Measurements from ENCODE around the gene CEACAM19. TPM values are rescaled to one million over a fixed set of nuclear protein-coding genes. Genes with fewer than 3 reads are reported as not detected.
A peak's percentile ranks its signal among the peaks of the same experiment; 100 is the strongest.

Gene CEACAM19
- total and polyA plus RNA-seq, 10 of the 15 experiments (the other 5 are each of a cell fraction or from before 2014, with no cell fraction given), result 0.13 to 0.31 (median 0.17) TPM; not detected in 4

DNA sequence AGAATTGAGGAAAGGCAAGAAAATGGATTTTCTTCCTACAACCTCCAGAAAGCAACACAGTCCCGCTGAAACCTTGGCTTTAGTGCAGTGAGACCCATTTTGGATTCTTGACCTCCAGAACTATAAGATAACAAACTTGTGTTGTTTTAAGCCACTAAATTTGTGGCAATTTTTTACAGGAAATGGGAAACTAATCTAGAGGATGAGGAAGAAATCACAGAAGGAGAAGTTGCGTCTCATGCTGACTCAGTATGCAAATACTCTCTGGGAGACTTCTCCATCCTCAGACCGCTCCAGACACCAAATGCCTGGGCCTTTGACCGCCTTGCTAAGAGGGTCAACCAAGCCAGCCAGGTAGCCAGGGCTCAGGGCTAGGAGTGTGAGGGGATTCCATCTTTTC is 14.6 kb downstream of the CEACAM19 start:
- POLR2A ChIA-PET, result interaction anchor here (1.1 kb wide), 1 partner anchor 37 kb away, joined by 4 read pairs; no protein-coding TSS in a partner anchor
- 3% methylated on average over 4 of the region's 4 CpGs for WGBS (ENCODE audit: insufficient coverage, insufficient replicate concordance, low lambda C conversion rate, missing lambda C conversion rate)
- Histone ChIP-seq H3K79me2 (ENCODE audit: control insufficient read depth, insufficient read depth, low read length) (no peaks in the 10 kb centered on the region), H3K27me3 (replicated peaks in 1 of 2; ENCODE audit: control insufficient read depth in 2 of 2, insufficient read depth in 2 of 2, low read length in 1 of 2) (no peaks in the 10 kb centered on the region), H3K9me3 (replicated peaks; ENCODE audit: control insufficient read depth, insufficient read depth, low read length) (no peaks in the 10 kb centered on the region), H3K4me3 (peak overlapping the region; percentile 28; the same call in 1 of the 2 replicates), H3K4me2 (ENCODE audit: control insufficient read depth, insufficient read depth) (peak overlapping the region; percentile 48), H3K4me1 (ENCODE audit: control insufficient read depth, insufficient read depth, low read length) (peaks cover 45% of the 10 kb centered on the region), H2AFZ (ENCODE audit: control insufficient read depth, low read depth, low read length) (no peak overlapping the region), H4K20me1 (ENCODE audit: control insufficient read depth, insufficient read depth) (no peaks in the 10 kb centered on the region), H3K36me3 (ENCODE audit: control insufficient read depth in 2 of 2, insufficient read depth in 2 of 2, low read length in 1 of 2) (no peaks in the 10 kb centered on the region), H3K9ac (ENCODE audit: control insufficient read depth, insufficient read depth, low read length) (no peak overlapping the region), H3K27ac (ENCODE audit: control insufficient read depth, insufficient read depth) (no peak overlapping the region)
- SMC1A ChIA-PET (ENCODE audit: uncharacterized antibody, unreplicated experiment), result interaction anchor here (1.4 kb wide), 1 partner anchor 85 kb away, joined by 4 read pairs; no protein-coding TSS in a partner anchor
- intact Hi-C loops (cut with micrococcal nuclease; ENCODE audit: unreplicated experiment) (loop anchor here (2.0 kb wide), 1 partner anchor 31 kb away; no protein-coding TSS in a partner anchor), in situ Hi-C loops (cut with MboI) (no loop called here)
- RAD21 ChIA-PET (ENCODE audit: unreplicated experiment), result interaction anchor here (0.7 to 1.0 kb wide), 2 partner anchors 38 to 784 kb away, joined by 3 read pairs; no protein-coding TSS in a partner anchor
- CTCF ChIA-PET, result interaction anchor here (1.1 to 1.7 kb wide), 3 partner anchors 29 to 85 kb away, joined by 3 to 7 read pairs (median 6); no protein-coding TSS in a partner anchor
- ATAC-seq (0 out of 3 replicates have a peak, but pooled peaks have one; percentile 16), FAIRE-seq (no peak), DNase-seq (ENCODE audit: low read depth, low spot score) (no peak)
- BruUV-seq (replicated peaks), result no TSS peak
- TF ChIP-seq TCF12 (IDR thresholded peaks at IDR 0.05; ENCODE audit: low read depth, low read length) (no peak), IKZF2 (IDR thresholded peaks at IDR 0.05) (peak; percentile 46 to 61; a peak in 3 of 4 replicates), IKZF1 (conservative IDR thresholded peaks at IDR 0.05) (peak; percentile 53), POU2F2 (IDR thresholded peaks at IDR 0.05; ENCODE audit: borderline replicate concordance, low read depth, low read length) (peak; percentile 88; the same call in 2 of the 3 replicates), CREM (IDR thresholded peaks at IDR 0.05; ENCODE audit: low read depth) (peak; percentile 11; the same call in 1 of the 2 replicates)
- TF ChIP-seq, protein P1, sequence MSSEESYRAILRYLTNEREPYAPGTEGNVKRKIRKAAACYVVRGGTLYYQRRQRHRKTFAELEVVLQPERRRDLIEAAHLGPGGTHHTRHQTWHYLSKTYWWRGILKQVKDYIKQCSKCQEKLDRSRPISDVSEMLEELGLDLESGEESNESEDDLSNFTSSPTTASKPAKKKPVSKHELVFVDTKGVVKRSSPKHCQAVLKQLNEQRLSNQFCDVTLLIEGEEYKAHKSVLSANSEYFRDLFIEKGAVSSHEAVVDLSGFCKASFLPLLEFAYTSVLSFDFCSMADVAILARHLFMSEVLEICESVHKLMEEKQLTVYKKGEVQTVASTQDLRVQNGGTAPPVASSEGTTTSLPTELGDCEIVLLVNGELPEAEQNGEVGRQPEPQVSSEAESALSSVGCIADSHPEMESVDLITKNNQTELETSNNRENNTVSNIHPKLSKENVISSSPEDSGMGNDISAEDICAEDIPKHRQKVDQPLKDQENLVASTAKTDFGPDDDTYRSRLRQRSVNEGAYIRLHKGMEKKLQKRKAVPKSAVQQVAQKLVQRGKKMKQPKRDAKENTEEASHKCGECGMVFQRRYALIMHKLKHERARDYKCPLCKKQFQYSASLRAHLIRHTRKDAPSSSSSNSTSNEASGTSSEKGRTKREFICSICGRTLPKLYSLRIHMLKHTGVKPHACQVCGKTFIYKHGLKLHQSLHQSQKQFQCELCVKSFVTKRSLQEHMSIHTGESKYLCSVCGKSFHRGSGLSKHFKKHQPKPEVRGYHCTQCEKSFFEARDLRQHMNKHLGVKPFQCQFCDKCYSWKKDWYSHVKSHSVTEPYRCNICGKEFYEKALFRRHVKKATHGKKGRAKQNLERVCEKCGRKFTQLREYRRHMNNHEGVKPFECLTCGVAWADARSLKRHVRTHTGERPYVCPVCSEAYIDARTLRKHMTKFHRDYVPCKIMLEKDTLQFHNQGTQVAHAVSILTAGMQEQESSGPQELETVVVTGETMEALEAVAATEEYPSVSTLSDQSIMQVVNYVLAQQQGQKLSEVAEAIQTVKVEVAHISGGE (CRISPR knock-in tag; IDR thresholded peaks at IDR 0.05), result no peak
- TF ChIP-seq, protein P2, sequence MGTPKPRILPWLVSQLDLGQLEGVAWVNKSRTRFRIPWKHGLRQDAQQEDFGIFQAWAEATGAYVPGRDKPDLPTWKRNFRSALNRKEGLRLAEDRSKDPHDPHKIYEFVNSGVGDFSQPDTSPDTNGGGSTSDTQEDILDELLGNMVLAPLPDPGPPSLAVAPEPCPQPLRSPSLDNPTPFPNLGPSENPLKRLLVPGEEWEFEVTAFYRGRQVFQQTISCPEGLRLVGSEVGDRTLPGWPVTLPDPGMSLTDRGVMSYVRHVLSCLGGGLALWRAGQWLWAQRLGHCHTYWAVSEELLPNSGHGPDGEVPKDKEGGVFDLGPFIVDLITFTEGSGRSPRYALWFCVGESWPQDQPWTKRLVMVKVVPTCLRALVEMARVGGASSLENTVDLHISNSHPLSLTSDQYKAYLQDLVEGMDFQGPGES (IDR thresholded peaks at IDR 0.05), result no peak
- TF ChIP-seq, protein P3, sequence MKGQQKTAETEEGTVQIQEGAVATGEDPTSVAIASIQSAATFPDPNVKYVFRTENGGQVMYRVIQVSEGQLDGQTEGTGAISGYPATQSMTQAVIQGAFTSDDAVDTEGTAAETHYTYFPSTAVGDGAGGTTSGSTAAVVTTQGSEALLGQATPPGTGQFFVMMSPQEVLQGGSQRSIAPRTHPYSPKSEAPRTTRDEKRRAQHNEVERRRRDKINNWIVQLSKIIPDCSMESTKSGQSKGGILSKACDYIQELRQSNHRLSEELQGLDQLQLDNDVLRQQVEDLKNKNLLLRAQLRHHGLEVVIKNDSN (IDR thresholded peaks at IDR 0.05; ENCODE audit: borderline replicate concordance, extremely low read length, insufficient read depth, low read depth, low read length), result no peak
